Stimulated activated naive CD4-positive, alpha-beta T cell (primary cell): ENCODE data around the gene AZI2.

Experiments
- DNase-seq, 6 experiments: peaks; one replicate each; lab custom pipeline; 2025; lab: John Stamatoyannopoulos, UW

Gene AZI2, protein sequence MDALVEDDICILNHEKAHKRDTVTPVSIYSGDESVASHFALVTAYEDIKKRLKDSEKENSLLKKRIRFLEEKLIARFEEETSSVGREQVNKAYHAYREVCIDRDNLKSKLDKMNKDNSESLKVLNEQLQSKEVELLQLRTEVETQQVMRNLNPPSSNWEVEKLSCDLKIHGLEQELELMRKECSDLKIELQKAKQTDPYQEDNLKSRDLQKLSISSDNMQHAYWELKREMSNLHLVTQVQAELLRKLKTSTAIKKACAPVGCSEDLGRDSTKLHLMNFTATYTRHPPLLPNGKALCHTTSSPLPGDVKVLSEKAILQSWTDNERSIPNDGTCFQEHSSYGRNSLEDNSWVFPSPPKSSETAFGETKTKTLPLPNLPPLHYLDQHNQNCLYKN

GRCh38 chr3:28348629-28349468, at the start of gene AZI2, which contains the start of gene ZCWPW2:
AZI2 (minus strand) TSS chr3:28348824; CDS start chr3:28340617, 8,207 bp downstream.
ZCWPW2 (plus strand) TSS chr3:28348721; CDS start chr3:28413069, 64,348 bp downstream.
- peak; percentile 86 to 93 (median 88) for DNase-seq

GRCh38 chr3:28388978-28389377, 40.4 kb upstream of the AZI2 start:
- DNase-seq: no peak

DNA sequence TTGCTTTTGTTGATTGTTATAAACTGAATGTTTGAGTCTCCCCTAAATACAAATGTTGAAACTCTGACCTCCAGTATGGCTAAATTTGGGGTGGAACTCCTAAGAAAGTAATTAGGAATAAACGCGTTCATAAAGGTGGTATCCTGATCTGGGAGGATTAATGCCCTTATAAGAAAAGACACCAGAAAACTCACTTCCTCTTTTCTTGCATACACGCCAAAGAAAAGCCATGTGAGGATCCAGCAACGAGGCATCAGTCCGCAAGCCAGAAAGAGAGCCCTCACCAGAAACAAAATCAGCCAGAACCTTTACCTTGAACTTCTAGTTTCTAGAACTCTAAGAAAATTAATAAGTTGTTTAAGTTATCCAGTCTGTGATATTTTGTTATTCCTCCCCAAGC, 37.4 kb upstream of the AZI2 start:
- DNase-seq: no peak

GRCh38 chr3:28376424-28376823, 27.8 kb upstream of the AZI2 start:
- DNase-seq: no peak

DNA sequence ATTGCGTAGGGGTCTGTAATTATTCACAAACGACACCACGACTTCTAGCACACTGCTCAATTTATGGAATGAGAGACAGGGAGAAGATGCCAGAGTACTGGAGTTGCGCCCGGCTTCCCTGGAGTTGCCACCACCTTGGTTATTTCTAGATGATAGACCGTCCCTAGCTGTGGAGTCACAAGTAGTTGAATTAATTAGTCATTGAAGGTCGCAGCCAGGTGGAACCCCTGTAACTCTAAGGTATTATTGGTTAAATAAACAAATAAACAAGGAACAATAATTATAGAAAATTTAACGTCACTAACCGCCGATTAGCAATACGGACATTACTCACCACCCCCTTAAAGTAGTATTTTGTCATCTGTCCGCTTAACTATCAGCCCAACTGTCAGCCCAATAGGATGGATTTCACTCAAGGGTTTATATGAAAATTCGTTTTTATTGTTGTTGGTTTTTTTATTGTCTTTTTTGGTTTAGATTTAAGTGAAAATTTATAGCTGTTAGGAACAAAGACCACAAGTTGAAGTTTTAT, 911 bp upstream of the AZI2 start:
- DNase-seq: no peak

DNA sequence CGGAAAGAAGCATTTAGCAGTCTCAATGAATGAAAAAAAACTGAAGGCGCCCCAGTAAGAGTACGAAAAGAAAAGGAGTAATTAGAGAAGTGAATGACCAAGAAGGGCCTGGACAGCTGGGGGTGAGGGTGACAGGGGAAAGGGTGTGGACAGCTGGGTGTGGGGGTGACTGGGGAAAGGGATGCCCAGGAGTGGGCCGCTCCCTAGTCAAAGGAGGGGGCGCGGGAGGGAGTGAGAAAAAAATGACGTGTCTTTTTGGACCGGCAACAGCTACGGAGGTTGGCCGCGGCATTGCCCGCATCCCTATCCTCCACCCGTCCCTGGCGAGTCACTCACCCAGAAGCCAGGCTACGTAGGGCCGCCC, 377 bp downstream of the AZI2 start:
- no peak for DNase-seq

GRCh38 chr3:28347374-28348264, 1.0 kb downstream of the AZI2 start:
- DNase-seq: peak in 1 of 6 experiments; percentile 39

DNA sequence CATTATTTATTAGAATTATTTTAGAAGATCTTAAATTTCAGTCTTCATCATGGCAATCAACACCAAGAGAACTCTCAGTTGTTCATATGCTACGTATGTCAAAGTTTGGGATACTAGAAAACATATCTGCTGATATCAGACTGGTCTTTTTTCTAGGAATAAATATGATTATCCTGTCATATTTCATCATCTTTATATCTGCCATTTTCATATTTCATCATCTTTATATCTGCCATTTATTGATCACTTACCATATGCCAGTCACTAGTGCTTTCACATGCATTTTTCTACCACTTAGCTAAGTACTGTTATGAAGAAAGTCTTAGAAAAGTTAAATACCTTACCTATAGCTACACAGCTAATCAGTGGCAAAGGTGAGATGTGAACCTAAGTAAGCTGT, 2.9 kb downstream of the AZI2 start:
- no peak for DNase-seq

DNA sequence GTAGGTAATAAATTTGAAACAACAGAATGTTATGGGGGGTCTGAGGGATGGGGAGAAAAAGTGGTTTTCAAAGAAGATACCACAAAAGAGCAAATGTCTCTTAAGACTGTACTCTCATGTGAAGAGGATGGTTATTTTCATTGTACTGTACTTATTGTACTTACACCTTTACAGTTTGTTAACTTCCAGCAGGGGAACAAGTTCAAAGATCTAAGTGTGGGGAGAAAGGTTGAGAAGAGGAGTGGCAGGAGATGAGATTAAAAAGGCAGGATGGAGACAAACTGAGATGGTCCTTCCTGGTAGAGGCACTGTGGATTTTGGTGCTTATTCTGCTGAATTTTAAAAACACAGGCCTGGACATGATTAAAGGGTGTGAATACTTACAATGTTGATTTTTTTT, 5.5 kb downstream of the AZI2 start:
- DNase-seq: no peak

GRCh38 chr3:28337230-28337629, 11.4 kb downstream of the AZI2 start:
- DNase-seq: no peak

- peak in 1 of 6 experiments; percentile 10 for DNase-seq
Measured at GRCh38 chr3:28335246-28335645, 13.4 kb downstream of the AZI2 start.

GRCh38 chr3:28334552-28334951, 14.1 kb downstream of the AZI2 start:
- DNase-seq: no peak

GRCh38 chr3:28328188-28329151, 20.2 kb downstream of the AZI2 start:
- peak in 3 of 6 experiments; percentile 8 to 61 (median 51) for DNase-seq

DNA sequence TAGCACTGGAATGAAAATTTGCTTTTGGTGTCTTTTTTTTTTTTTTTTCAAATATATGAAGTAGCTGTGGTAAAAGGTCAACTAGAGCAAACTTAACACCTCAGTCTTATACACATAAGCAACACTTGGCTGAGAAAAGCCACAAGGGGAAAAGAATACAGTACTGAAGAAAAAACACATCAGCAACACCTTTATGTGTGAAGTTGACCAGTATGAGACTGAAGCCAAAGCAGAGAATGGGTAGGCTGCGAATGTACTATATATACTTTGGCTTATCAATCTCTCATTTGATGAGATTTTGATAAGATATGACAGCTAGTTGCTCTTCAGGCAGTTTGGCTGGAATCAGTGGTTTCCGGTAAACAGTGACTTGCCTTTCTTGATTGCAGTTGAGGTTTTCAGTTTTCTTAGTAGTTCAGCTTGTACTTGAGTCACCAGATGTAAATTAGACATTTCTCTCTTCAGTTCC, 22.1 kb downstream of the AZI2 start:
- DNase-seq: peak in 2 of 6 experiments; percentile 4 to 5

GRCh38 chr3:28322464-28322863, 26.2 kb downstream of the AZI2 start:
- no peak for DNase-seq

- DNase-seq: no peak
Measured at GRCh38 chr3:28320981-28321380, 27.6 kb downstream of the AZI2 start.

DNA sequence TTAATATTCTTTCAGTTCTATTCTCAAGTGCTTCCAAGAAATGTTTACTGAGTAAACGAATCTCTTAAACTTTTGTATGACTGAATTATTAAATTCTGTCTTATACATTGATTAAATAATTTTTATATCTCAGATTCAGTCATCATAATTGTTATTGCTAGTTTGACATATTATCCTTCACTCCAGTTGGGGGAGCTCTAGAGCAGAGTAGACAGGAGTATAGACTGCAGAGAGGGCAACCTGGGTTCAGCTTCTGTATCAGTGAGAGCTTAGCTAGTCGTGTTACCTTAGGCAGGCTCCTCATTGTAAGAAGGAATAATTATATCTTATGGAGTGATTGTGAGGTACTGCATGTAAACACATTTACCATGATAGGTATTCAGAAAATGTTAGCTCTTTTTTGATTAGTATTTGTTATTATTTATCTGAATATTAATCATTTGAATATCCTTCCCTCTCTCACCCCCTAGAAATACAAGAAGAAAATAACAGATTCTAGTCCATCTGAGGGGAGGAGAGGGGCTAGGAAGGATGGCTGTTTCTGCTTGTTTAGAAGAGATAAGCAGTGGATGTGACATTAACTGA, 31.1 kb downstream of the AZI2 start:
- DNase-seq: peak in 3 of 6 experiments; percentile 2 to 46 (median 22)

DNA sequence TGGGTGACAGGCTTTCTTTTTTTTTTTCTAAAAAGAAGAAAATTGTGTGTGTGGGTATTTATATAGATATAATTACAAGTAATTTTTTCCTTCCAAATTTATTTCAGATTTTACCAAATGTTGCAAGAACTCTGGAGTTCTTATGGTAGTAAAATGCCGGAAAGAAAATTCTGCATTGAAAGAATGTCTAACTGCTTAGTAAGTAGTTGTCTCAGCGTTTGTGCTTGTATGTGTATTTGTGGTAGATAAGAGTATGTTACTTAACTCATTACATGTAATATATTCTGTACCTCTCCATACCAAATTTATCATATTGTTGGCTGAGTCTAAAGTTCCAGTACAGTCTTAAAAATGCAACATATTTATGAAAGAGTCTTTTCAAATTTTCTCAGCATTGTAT, 32.4 kb downstream of the AZI2 start:
- no peak for DNase-seq

GRCh38 chr3:28315711-28316110, 32.9 kb downstream of the AZI2 start:
- no peak for DNase-seq

DNA sequence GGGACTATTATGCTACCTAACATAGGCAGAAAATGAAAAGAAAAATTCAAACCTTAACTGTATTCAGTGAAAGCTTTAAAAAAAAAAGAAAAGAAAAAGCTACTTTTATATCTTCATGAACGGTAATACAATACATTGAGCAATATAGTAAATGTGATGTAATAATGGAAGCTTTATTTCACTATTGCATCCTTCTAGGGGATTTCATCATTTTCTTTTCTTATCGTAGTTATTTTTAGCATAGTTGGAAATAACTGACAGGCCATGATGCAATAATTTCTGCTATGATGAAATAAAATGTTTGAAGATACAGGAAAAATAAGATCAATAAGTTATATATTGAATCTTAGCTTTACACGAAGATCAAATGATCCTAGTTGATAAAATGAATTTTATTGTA, 40.4 kb downstream of the AZI2 start:
- no peak for DNase-seq
